HG02571 (cell line): ENCODE results near the gene SMPDL3A.
"Not testable (repeated sequence)": the region's sequence is repeated elsewhere in the genome, so short reads cannot be mapped to it uniquely, and the experiment has no call there.

Source experiments
- ATAC-seq: cut with Tn5 transposase; IDR thresholded peaks from one replicate; pipeline ENCODE4 v1.9.1; 2021; ENCODE audit warnings: mild to moderate bottlenecking, moderate library complexity; ENCODE audit not compliant: unreplicated experiment

The SMPDL3A gene

GRCh38 chr6:122789182-122790027 is at the start of gene SMPDL3A:
SMPDL3A (plus strand) TSS chr6:122789258; CDS start chr6:122789347, 89 bp downstream.
- peak; percentile 66 for ATAC-seq

GRCh38 chr6:122740091-122740490 is 49.0 kb upstream of the SMPDL3A start:
- ATAC-seq: no peak

GRCh38 chr6:122740936-122741335 is 48.1 kb upstream of the SMPDL3A start:
- ATAC-seq: no peak

GRCh38 chr6:122744247-122744646 is 44.8 kb upstream of the SMPDL3A start:
- ATAC-seq: not testable (repeated sequence)

- not testable (repeated sequence) for ATAC-seq
Observed at GRCh38 chr6:122744856-122745255, 44.2 kb upstream of the SMPDL3A start.

- ATAC-seq: no peak
Observed at GRCh38 chr6:122746688-122747087, 42.4 kb upstream of the SMPDL3A start.

GRCh38 chr6:122747573-122747972 is 41.5 kb upstream of the SMPDL3A start:
- ATAC-seq: no peak

- not testable (repeated sequence) for ATAC-seq
Observed at GRCh38 chr6:122748945-122749344, 40.1 kb upstream of the SMPDL3A start.

- ATAC-seq: no peak
Observed at GRCh38 chr6:122749451-122750050, 39.5 kb upstream of the SMPDL3A start.

GRCh38 chr6:122751326-122751725 is 37.7 kb upstream of the SMPDL3A start:
- peak; percentile 84 for ATAC-seq

GRCh38 chr6:122752459-122752858 is 36.6 kb upstream of the SMPDL3A start:
- ATAC-seq: no peak

GRCh38 chr6:122753000-122753687 is 35.9 kb upstream of the SMPDL3A start:
- ATAC-seq: no peak

- no peak for ATAC-seq
Observed at GRCh38 chr6:122753688-122754056, 35.4 kb upstream of the SMPDL3A start.

GRCh38 chr6:122754191-122754731 is 34.8 kb upstream of the SMPDL3A start:
- ATAC-seq: no peak

- no peak for ATAC-seq
Observed at GRCh38 chr6:122755901-122756300, 33.2 kb upstream of the SMPDL3A start.

- ATAC-seq: peak; percentile 96
Observed at GRCh38 chr6:122758927-122759334, 30.1 kb upstream of the SMPDL3A start.

GRCh38 chr6:122760330-122760729 is 28.7 kb upstream of the SMPDL3A start:
- no peak for ATAC-seq

GRCh38 chr6:122766256-122766655 is 22.8 kb upstream of the SMPDL3A start:
- no peak for ATAC-seq

GRCh38 chr6:122770835-122771601 is 18.0 kb upstream of the SMPDL3A start:
- ATAC-seq: no peak

- no peak for ATAC-seq
Observed at GRCh38 chr6:122772724-122773415, 16.2 kb upstream of the SMPDL3A start.
